ENCODE data around the gene PRSS57.
A peak's percentile ranks its signal among the peaks of the same experiment; 100 is the strongest.
"Not testable (repeated sequence)": the region's sequence is repeated elsewhere in the genome, so short reads cannot be mapped to it uniquely, and the experiment has no call there.

The PRSS57 gene

DNA sequence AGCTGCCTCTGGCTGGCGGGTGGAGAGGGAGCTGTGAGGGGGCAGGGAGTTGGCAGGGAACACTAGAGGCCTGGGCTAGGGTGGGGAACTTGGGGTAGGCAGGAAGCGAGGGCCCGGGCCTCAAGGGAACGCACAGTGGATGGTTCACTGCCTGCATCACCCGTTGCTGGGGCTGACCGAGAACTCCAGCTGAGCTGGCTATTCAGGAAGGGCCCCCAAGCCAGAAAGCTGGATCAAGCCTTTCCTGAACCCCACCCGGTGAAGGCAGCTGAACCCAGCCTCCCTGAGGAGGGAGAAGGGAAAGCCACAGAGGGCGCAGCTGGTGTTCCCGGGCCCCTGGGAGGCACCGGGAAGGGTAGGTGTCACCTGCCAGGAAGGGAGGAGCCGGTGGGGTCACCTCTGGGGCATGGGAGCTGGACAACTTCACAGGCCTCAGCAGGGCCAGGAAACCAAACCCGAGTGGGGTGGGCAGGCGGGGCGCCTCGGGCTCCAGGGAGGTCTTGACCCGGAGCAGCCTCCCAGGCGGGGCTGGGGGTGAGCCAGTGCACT, 27.4 kb upstream of the PRSS57 start:
- DNase-seq = no peak

DNA sequence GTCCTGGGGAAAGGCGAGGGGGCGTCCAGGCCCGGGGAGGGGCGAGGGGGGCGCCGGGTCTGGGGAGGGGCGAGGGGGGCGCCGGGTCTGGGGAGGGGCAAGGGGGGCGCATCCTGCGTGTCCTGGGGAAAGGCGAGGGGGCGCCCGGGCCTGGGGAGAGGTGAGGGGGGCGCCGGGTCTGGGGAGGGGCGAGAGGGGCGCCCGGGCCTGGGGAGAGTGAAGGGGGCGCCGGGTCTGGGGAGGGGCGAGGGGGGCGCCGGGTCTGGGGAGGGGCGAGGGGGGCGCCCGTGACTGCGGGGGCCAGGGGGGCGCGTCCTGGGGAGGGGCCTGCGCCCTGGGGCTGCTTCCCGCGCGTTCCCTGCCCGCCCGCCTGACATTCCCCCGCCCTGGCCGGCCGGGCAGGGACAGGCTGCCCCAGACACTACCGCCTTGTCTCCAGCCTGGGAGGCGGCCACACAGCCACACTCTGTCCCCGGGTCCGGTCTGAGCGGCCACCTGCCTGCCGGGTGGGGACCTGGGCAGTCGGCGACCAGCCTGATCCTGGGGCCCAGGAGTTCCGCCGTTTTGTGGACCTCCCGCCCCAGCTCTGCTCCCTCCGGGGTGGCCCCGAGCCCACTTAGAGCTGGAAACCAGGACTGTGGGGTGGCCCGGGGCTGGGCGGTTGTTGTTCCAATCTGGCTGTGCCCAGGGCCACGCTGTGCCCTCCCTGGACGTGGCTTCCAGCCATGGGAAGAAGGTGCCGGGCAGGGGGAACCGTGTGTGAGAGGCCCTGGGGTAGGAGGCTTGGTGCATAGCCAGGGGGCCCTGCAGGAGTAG, 25.3 kb upstream of the PRSS57 start:
- no peak for DNase-seq

DNA sequence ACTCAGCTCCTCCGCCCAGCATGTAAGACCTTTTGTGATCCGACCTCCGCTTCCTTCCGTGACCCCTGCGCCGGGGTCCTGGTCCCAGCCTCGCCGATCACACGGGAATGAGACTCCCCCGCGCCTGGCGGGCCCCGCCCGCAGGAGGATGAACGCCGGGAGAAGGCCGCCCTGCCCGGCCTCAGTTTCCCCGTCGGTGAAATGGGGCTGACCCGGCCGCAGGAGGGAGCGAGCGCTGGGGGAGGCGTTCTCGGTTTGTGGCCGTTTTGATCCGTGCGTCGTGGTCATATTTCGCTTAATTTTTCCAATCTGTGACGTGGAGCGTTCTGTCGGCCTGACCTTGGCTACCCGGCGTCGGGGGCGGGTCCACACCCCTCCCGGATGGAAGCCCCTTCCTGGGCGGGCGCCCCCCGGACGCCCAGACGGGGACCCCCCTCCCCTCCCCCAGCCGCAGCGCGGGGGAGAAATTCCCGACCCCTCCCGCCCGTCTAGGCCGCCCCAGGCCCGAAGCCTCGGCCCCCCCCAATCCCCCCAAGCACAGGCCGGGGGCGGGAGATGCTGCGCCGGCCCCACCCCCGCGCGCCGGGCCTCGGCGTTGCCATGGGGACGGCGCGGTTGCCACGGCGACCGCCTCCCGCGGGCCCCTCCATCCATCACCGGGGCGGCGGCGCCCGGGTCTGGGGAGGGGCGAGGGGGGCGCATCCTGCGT, 24.5 kb upstream of the PRSS57 start:
- no peak for DNase-seq

DNA sequence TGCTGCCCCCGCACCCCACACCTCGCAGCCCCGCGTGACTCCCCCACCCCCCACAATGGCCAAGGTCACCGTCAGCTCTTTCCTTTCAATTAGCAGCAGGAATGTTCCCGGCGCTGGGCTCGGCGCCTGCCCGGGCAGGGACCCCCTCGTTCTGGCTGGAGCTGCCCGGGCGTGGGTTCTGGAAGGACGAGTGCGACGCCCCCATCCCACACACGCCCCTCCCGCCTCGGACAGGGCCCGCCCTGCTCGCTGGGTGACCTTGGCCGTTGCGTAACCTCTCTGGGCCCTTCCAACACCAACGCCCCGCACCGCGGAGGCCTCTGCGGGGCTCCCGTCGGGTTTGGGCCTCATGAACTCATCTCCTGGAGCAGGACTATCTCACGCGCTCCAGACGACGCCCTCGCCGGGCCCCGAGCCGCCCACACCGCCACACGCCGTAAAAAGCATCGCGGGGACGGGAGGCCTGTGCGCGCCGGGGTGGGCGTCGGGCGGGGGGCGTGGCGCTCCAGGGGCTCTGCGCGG, 23.8 kb upstream of the PRSS57 start:
- peak in 1 of 2 donors; percentile 45 for DNase-seq

DNA sequence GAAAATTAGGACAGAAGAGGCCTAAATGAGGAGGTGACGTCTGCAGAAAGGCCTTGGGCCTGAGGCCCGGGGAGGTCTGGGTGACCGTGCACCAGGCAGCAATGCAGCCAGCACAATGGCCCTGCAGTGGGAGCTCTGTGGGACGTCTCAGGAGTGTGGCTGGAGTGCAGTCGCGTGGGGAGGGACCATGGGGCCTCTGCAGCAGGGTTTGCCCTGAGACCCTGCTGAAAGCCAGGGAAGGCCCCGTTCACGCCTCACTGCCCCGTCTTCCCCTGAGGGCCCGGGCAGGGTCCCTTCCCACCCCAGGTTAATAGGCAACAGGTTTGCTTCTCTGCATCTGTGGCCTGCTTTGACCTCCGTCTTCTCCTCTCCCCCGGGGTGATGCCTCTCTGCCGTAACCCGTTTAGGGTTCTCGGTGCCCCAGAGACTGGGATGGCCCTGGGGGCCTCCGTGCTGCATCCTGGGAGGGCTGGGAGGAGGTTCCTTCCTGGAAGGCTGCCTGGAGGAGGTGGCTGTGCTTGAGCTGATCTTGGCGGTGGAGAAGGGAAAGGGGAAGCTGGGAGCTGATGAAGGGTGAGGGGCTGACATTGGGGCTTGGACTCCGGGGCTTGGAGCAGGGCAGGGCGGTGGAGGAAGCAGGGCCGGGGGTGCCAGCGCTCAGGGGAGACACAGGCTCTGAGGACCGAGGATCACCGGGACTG, 23.1 kb upstream of the PRSS57 start:
- DNase-seq = no peak

DNA sequence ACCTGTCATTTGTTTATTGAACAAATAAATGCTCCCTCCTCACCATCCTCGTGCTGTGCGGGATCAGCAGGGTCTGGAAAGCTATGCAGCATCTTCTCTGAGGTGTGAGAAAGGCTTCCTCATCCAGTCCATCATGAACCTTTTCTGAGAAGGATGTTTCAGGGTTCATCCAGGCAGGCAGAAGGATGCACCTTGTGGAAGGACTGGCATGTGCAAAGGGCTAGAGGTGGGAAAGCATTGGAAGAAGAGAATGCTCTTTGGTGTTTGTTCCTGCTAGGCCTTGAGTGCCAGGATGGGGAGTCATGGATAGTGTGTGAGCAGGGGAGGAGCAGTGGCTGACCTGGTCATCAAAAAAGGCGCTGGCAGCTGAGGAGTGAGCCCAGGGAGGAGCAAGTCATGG, 20.1 kb upstream of the PRSS57 start:
- DNase-seq = no peak

DNA sequence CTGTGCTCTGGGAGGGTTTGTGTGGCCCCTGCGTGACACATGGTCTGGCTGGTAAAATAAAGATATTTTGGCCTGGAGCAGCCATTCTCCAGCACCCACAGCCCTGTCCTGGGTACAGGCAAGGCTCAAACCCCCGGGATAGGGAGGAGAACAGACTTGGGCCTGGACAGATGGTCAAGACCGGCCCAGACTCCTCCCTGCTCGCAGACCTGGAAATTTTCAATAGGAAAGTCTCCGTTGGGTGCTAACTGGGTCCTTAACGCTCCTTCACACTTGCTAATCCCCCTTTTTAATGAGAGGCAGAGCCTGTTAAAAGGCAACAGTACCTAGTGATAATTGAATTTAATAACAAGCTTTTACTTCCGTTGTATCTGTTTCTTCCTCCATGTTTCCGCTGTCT, 16.0 kb upstream of the PRSS57 start:
- DNase-seq = no peak

DNA sequence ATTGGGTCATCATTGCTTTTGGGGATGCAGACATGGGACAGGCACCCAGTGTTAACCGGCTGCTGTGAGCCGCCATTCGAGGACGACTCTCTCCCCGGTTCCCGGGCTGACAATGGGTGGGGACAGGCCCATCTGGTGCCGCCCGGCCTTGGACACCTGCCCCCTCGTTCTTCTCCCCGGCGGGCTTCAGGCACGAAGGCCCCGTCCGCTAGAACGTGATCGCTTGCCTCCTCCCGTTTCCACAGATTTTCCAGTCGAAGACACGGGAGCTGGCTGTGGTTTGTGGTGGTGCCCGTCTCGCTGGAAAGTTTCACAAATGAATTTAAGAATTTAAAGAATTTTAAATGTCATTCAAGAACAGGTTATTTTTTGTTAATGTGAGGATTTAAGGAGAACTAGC, 15.5 kb upstream of the PRSS57 start:
- no peak for DNase-seq

DNA sequence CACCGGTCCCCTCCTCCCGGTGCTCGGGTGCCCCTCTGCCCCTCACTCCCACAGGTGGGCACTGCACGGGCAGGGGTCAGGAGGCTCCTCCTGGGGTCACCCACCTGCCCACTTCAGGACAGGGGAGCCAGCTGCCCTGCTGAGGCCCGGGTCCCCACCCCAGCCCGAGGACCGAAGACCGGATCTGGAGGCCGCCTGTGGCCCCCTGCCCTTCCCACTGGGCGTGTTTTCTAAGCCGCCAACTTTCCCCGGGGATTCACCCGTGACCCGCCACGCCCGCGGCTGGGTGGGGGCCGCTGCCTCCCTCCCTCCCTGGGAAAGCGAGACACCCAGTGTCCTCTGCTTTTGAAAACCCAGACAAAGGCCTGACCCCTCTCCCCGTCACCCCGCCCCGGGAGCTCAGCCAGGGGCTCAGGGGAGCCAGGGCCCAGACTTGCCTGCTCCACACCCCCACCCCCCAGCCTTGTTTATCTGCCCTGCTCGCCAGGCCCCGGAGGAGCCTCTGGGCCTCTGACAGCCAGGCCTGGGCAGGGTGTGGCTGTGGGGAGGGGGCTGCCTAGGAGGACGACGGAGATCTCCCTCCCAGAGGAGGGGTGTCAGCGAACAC, 14.8 kb upstream of the PRSS57 start:
- DNase-seq = no peak

DNA sequence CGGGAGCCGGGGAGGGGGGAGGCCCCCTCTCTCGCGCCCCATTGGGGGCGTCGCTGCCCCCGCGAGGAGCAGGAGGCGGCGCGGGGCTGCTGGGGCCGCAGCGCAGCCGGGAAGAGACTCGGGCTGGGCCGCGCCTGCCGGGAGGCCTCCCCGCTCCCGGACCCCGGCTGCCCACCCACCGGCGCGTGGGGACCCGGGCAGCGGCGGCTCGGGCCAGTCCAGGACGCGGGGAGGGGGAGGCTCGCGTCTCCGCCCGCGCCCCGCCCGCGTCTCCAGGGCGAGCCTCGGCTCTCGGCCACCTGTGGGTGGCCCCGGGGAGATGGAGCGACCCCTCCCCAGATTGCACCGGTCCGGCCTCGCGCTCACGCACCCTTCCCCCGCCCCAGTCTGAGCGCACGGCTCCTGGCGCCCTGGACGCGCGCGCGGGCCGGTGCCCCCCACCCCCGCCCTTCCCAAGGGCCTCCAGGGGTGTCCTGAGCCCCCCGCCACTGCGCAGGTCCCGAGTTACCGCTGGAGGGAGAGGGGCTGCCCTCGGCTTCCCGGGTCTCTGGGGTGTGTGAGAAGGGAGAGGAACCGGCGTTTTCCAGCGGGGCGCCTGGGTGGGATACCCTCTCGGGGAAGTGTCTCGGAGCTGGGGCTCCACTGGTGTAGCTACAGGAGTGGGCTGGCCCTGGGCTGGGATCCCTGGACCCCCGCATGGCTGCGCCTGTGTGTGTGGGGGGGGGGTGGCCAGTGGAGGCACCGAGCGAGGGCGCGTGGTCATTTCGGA, 14.1 kb upstream of the PRSS57 start:
- DNase-seq = no peak

DNA sequence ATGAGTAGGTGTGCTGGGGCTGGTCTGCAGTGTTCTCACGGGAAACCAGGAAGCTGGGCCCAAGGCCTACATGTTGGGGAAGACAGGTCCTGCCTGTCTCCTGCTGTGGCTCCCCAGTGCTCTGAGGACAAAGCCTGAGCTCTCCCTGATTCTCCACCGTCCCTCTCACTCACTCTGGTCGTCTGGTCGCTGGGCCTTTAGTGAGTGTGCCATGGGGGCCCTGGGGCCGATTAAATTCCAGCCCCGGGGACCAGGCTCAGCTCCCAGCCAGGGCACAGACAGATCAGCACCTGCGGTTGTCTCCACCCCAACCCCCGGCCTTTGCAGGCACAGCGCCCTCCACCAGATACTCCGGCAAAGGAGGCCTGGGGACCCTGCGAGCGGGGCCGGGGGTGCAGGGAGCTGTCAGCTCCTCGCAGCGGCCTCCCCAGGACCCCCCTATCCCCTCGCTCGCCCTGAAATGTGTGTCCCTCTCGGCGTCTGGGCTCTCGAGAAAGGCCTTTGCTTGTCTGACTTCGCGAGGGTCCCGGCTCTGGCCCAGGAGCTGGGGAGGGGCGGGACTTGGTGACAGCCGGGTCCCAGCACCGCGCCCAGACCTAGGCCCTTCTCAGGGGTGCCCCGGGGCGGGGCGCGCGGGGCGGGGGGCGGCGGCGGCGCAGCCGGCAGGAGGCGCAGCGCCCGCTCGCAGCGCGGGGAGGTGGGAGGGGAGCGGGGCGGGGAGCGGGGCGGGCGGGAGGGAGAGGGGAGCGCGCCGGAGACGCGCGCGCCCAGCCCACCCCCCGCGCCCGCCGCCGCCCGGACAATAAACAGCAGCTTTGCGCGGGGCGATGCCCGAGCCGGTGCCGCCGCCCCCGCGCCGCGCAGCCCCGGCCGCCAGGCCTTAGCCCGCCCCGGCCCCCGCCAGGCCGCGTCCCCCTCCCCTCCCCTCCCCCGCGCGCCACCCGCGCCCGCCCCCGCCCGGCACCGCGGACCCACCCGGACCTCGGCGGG, 13.2 kb upstream of the PRSS57 start, which contains the start of gene PALM:
PALM (plus strand) TSS at position 782 of the 990 bp plus-strand sequence. CDS start 212 bp downstream, outside the sequence.
- DNase-seq = no peak

DNA sequence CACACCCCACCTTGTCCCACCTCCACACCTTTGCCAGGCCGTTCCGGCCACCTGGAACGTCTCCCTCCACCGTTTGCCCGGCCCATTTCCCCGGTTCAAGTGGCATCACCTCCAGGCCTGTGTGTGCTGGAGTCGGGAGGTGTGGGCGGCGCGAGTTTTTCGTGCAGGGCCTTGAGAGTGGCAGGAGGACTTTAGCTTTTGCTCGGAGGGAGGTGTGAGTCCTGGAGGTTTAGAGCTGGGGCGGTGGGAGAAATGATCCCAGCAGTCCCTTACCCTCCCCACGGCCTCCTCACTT, 9.1 kb upstream of the PRSS57 start:
- no peak for DNase-seq

DNA sequence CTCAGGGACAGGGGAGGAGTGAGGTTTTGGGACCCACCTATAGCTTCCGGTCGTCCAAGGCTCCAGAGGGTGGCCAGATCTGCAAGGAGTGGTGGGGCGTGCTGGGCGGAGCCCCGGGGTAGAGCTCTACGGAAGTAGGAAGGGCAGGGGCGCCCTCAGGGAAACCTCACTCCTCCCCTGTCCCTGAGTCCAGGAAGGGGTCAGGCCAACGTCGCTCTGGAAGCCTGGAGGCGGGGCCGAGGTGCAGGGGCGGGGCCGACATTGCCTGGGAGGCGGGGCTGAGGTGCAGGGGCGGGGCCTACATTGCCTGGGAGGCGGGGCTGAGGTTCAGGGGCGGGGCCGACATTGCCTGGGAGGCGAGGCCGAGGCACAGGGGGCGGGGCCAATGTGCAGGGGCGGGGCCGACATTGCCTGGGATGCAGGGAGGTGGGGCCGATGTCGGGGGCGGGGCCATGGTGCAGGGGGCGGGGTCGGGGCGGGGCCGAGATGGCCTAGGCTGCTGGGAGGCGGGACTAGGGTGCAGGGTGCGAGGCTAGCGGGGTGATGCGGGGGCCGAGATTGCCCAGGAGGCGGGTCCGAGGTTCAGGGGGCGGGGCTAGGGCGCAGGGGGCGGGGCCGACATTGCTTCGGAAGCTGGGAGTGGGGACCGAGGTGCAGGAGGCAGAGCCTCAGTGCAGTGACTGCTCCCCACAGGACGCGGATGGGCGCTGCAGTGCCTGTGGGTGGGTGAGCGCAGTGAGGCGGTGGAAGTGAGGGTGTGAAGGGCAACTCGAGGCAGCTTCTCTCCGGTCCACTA, 8.6 kb upstream of the PRSS57 start:
- DNase-seq = peak; percentile 88 to 91

DNA sequence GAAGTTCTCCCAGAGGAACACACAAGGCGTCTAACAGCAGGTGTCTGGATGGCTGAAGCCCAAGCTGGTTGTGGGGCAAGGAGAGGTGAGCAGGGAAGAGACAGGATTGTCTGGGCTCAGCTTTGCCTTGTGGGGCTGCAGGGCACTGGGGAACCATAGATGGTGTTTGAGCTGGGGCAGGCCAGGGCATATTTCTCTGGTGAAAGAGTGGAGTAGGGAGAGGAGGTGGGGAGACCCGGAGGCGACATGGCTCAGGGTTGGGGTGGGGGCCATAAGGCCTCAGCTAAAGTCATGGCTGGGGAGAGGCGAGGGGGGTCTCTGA, 8.0 kb upstream of the PRSS57 start:
- DNase-seq = peak in 1 of 2 donors; percentile 12

DNA sequence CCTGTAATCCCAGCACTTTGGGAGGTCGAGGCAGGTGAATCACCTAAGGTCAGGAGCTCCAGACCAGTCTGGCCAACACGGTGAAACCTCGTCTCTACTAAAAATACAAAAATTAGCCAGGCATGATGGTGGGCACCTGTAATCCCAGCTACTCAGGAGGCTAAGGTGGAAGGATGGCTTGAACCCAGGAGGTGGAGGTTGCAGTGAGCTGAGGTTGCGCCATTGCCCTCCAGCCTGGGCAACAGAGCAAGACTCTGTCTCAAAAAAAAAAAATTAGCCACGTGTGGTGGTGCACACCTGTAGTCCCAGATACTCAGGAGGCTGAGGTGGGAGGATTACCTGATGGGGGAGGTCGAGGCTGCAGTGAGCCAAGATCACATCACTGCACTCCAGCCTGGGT, 7.6 kb upstream of the PRSS57 start:
- not testable (repeated sequence) for DNase-seq

DNA sequence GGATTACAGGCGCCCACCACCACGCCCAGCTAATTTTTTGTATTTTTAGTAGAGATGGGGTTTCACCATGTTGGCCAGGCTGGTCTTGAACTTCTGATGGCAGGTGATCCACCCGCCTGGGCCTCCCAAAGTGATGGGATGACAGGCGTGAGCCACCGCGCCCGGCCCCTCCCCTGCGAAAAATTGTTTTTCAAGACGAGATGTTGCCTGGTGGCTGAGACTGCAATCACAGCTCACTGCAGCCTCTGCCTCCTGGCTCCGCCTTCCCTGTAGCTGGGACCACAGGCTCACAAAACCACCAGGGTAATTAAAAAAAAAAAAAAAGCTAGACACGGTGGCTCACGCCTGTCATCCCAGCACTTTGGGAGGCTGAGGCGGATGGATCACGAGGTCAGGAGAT, 4.6 kb upstream of the PRSS57 start:
- DNase-seq = peak in 1 of 2 donors; percentile 19

DNA sequence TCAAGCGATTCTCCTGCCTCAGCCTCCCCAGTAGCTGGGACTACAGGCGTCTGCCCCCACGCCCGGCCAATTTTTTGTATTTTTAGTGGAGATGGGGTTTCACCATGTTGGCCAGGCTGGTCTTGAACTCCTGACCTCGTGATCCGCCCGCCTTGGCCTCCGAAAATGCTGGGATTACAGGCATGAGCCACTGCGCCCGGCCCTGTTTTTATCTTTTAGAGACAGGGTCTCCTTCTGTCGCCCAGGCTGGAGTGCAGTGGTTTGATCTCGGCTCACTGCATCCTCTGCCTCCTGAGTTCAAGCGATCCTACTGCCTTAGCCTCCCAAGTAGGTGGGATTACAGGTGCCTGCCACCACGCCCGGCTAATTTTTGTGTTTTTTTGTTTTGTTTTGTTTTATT, 3.3 kb upstream of the PRSS57 start:
- not testable (repeated sequence) for DNase-seq

DNA sequence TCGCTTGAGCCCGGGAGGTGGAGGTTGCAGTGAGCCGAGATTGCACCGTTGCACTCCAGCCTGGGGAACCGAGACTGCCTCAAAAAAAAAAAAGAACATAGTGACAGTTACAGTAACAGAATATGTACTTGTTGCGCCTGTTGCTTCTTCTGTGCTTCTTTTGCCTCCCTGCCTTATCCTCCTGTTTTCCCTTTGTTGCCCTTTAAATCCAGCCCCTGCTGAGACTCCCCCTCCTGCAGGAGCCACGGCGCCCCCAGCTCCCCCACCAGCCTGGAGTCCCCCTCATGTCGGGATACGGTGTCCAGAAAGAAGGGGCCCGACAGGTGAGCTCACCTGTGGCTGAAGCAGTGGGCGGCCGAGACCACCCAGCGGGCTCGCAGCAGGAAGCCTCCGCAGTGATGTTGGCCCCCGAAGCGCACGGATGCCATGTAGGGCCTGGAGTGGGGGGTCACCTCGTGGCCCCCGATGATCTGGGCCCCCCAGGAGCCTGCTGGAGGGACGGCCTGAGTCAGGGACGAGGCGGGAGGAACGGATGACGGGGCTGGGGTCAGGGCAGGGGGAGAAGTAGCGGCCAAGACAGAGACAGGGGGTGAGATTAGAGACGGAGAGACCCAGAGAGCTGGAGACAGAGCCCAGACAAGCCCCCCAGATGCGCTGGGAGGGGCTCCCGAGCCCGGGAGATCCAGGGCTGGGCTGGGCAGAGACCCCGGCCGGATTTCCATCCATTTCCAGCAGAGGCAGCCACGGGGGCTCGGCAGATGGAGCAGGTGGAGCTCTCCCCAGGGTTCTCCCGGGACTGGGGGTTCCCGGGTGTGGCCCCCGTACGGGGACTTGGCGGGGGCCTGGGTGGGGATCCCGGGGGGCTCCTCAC, 536 bp downstream of the PRSS57 start:
- no peak for DNase-seq

DNA sequence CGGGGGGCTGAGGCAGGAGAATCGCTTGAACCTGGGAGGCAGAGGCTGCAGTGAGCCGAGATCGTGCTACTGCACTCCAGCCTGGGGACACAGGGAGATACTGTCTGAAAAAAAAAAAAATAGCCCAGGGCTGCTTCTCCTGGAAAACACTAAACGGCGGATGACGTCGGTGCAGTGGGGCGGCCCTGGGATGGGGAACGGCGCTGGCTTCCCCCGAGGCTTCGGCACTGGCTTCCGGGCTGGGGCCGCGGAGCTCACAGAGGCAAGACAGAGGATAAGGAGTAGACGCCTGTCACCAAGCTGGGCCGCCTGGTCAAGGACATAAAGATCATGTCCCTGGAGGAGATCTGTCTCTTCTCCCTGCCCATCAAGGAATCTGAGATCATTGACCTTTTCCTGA, 5.0 kb downstream of the PRSS57 start:
- DNase-seq = no peak

All from inflammatory macrophage (primary cell).